Tibial artery (tissue), 4 donors: ENCODE data around the gene INHBE.

Source experiments
- DNase-seq, 2 donors: peaks; one replicate each; pipeline ENCODE4 v3.0.0-alpha.2; 2019
- H3K27ac ChIP-seq, 2 donors: fragments of 200-600 bp; sonication (generic) in 1 of 2; 1 replicate in 1 of 2; 2 replicates in 1 of 2; pipeline ENCODE4 v1.5.1; 2018 to 2019; ENCODE audit warnings: mild to moderate bottlenecking in 1 of 2
- H3K27me3 ChIP-seq, 2 donors: fragments of 200-600 bp; sonication (generic) in 1 of 2; one replicate each; pipeline versions ENCODE4 v1.5.1 to v1.6.0; 2016 to 2019
- H3K36me3 ChIP-seq, 3 donors: fragments of 200-600 bp; sonication (generic) in 2 of 3; one replicate each; pipeline ENCODE4 v1.5.1; 2016 to 2019; ENCODE audit warnings: mild to moderate bottlenecking in 2 of 3
- H3K4me1 ChIP-seq, 4 donors: fragments of 200-600 bp; sonication (generic) in 2 of 4; 1 replicate in 3 of 4; 2 replicates in 1 of 4; pipeline ENCODE4 v1.5.1; 2016 to 2019
- H3K4me3 ChIP-seq, 2 donors: fragments of 200-600 bp; sonication (generic) in 1 of 2; 1 replicate in 1 of 2; 2 replicates in 1 of 2; pipeline ENCODE4 v1.5.1; 2018 to 2019; ENCODE audit warnings: mild to moderate bottlenecking in 2 of 2
- H3K9me3 ChIP-seq, 3 donors: fragments of 200-600 bp; sonication (generic) in 1 of 3; one replicate each; pipeline ENCODE4 v1.5.1; 2016 to 2019
- CTCF ChIP-seq, 2 experiments: fragments of 200-600 bp in 1 of 2; fragments of 450-650 bp in 1 of 2; IDR thresholded peaks; one replicate each; pipeline ENCODE4 v1.5.1; 2017 to 2019; ENCODE audit warnings: antibody characterized with exemption in 2 of 2, mild to moderate bottlenecking in 1 of 2, moderate library complexity in 1 of 2
- intact Hi-C: fragments of 100-400 bp; cut with DNase I; formaldehyde crosslinking; loops from one replicate; pipeline ENCODE4 v1.15.0; 2023; ENCODE audit warnings: low total_unique reads

INHBE gene

DNA sequence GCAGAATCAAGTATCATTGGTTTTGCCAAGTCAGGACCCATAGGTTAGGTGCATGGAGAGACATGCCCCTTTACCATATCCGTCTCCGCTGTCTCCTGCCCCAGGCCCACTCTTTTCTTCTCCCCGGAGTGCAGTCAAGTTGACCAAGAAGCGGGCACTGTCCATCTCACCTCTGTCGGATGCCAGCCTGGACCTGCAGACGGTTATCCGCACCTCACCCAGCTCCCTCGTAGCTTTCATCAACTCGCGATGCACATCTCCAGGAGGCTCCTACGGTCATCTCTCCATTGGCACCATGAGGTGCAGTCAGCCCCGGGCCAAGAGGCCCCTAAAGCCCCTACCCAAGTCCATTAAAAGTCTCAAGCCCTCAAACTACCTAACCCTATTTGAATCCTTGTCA lies 9.5 kb downstream of the INHBE start:
- DNase-seq: no peak
- intact Hi-C loops: no loop called here
- H3K4me1 ChIP-seq: peaks cover 0 to 22% (median 19%) of the 10 kb centered on the region in 4 donors
- peaks cover 0 to 2% of the 10 kb centered on the region in 2 donors for H3K27me3 ChIP-seq
- H3K36me3 ChIP-seq: no peaks in the 10 kb centered on the region
- H3K27ac ChIP-seq: no peak overlapping the region
- H3K4me3 ChIP-seq: no peak overlapping the region
- TF ChIP-seq CTCF (IDR thresholded peaks at IDR 0.05): no peak
- H3K9me3 ChIP-seq: no peaks in the 10 kb centered on the region

GRCh38 chr12:57465030-57465746 lies 10.1 kb downstream of the INHBE start:
- H3K27ac ChIP-seq: no peak overlapping the region
- H3K9me3 ChIP-seq: no peaks in the 10 kb centered on the region
- no peak for DNase-seq
- intact Hi-C loops: no loop called here
- no peak for TF ChIP-seq CTCF (IDR thresholded peaks at IDR 0.05)
- H3K4me1 ChIP-seq: peaks cover 0 to 18% (median 15%) of the 10 kb centered on the region in 4 donors
- H3K4me3 ChIP-seq: no peak overlapping the region
- peaks cover 0 to 5% of the 10 kb centered on the region in 2 donors for H3K27me3 ChIP-seq
- no peaks in the 10 kb centered on the region for H3K36me3 ChIP-seq

- intact Hi-C loops: no loop called here
- Histone ChIP-seq H3K4me3 (no peak overlapping the region), H3K4me1 (peaks cover 0 to 10% (median 7%) of the 10 kb centered on the region in 4 donors), H3K36me3 (no peaks in the 10 kb centered on the region), H3K9me3 (no peaks in the 10 kb centered on the region), H3K27me3 (peaks cover 0 to 12% of the 10 kb centered on the region in 2 donors), H3K27ac (no peak overlapping the region)
- DNase-seq: no peak
- TF ChIP-seq CTCF (IDR thresholded peaks at IDR 0.05): no peak
These were observed 10.8 kb downstream of the INHBE start for GRCh38 chr12:57465747-57466505.

GRCh38 chr12:57467212-57467874 lies 12.2 kb downstream of the INHBE start:
- H3K4me1 ChIP-seq: no peaks in the 10 kb centered on the region

DNA sequence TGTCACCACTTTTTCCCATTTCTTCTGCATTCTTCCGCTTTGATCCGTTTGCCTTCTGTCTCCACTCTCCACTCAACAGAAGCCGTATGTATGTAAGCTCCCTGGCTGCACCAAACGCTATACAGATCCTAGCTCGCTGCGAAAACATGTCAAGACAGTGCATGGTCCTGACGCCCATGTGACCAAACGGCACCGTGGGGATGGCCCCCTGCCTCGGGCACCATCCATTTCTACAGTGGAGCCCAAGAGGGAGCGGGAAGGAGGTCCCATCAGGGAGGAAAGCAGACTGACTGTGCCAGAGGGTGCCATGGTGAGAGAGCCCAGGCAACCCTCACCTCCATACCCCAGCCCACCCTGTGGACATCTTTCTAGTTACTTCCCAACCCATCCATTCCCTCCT lies 12.8 kb downstream of the INHBE start:
- TF ChIP-seq CTCF (IDR thresholded peaks at IDR 0.05): no peak
- intact Hi-C loops: no loop called here
- Histone ChIP-seq H3K4me3 (no peak overlapping the region), H3K9me3 (no peaks in the 10 kb centered on the region), H3K36me3 (no peaks in the 10 kb centered on the region), H3K4me1 (no peaks in the 10 kb centered on the region), H3K27ac (no peak overlapping the region), H3K27me3 (peaks cover 0 to 30% of the 10 kb centered on the region in 2 donors)
- no peak for DNase-seq

More at GRCh38 chr12:57467212-57467874, 12.2 kb downstream of the INHBE start:
- Histone ChIP-seq H3K27me3 (peaks cover 0 to 24% of the 10 kb centered on the region in 2 donors), H3K27ac (no peak overlapping the region), H3K9me3 (no peaks in the 10 kb centered on the region), H3K36me3 (no peaks in the 10 kb centered on the region), H3K4me3 (no peak overlapping the region)
- no peak for TF ChIP-seq CTCF (IDR thresholded peaks at IDR 0.05)
- intact Hi-C loops: no loop called here
- no peak for DNase-seq
